ENCODE data around the gene SMIM36.
A peak's percentile ranks its signal among the peaks of the same experiment; 100 is the strongest.
"Not testable (repeated sequence)": the region's sequence is repeated elsewhere in the genome, so short reads cannot be mapped to it uniquely, and the experiment has no call there.

Gene SMIM36

DNA sequence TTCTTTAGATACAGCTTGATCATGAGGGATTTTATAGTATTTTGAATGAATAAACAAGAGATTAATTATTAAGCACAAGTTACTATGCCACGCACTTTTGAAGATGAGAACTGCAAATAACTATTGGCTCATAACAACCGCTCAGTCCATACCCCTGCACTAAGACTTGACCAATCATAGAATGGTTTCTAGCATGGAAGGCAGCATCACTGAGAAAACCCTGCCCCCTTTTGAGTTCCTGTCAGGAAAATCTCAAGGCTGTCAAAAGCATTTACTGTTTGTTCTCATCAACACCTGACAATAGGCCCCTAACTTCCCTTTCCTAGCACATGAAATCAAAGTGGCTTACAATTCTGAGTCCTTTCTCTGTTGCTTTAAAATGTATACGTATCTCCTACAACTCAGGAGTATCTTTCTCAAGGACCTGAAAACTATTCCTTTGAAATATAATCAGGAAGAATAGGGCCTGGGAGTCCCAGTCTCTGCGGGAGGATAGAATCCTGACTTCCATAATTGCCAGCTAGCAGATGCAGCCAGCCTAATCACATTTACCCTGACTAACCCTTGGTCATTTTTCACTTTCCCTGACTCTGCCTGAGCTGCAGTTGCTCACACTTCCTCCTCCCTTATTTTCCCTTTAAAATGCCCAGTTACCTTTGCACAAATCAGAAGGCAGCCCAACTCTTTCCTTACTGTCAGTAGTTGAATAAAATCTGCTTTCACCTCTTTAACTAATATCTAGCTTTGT is 80.5 kb downstream of the SMIM36 start:
- DNase-seq (ENCODE audit: low read depth in 2 of 2) = no peak
- TF ChIP-seq, protein P1, sequence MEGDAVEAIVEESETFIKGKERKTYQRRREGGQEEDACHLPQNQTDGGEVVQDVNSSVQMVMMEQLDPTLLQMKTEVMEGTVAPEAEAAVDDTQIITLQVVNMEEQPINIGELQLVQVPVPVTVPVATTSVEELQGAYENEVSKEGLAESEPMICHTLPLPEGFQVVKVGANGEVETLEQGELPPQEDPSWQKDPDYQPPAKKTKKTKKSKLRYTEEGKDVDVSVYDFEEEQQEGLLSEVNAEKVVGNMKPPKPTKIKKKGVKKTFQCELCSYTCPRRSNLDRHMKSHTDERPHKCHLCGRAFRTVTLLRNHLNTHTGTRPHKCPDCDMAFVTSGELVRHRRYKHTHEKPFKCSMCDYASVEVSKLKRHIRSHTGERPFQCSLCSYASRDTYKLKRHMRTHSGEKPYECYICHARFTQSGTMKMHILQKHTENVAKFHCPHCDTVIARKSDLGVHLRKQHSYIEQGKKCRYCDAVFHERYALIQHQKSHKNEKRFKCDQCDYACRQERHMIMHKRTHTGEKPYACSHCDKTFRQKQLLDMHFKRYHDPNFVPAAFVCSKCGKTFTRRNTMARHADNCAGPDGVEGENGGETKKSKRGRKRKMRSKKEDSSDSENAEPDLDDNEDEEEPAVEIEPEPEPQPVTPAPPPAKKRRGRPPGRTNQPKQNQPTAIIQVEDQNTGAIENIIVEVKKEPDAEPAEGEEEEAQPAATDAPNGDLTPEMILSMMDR (IDR thresholded peaks at IDR 0.05; ENCODE audit: low read depth, low read length) = no peak
- no peak overlapping the region for H3K4me3 ChIP-seq (replicated peaks in 1 of 2; ENCODE audit: low read depth in 2 of 2, low read length in 2 of 2)

DNA sequence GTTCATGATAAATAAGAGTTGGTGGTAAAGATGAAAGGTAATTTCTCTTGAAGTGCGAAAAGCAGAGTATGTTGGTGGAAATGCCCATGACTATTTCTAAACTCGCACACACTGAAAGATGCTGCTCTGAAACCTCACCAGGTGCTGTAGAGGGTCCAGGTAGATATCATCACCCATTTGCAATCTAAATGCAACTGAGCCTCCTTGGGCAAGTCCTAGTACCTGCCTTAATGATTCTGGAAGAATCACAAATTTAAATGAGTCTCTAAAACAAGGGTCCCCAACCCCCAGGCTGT is 83.7 kb downstream of the SMIM36 start:
- TF ChIP-seq, protein P1 (IDR thresholded peaks at IDR 0.05; ENCODE audit: low read depth, low read length) = no peak
- no peak for DNase-seq (ENCODE audit: low read depth in 2 of 2)
- no peak overlapping the region for H3K4me3 ChIP-seq (replicated peaks in 1 of 2; ENCODE audit: low read depth in 2 of 2, low read length in 2 of 2)

DNA sequence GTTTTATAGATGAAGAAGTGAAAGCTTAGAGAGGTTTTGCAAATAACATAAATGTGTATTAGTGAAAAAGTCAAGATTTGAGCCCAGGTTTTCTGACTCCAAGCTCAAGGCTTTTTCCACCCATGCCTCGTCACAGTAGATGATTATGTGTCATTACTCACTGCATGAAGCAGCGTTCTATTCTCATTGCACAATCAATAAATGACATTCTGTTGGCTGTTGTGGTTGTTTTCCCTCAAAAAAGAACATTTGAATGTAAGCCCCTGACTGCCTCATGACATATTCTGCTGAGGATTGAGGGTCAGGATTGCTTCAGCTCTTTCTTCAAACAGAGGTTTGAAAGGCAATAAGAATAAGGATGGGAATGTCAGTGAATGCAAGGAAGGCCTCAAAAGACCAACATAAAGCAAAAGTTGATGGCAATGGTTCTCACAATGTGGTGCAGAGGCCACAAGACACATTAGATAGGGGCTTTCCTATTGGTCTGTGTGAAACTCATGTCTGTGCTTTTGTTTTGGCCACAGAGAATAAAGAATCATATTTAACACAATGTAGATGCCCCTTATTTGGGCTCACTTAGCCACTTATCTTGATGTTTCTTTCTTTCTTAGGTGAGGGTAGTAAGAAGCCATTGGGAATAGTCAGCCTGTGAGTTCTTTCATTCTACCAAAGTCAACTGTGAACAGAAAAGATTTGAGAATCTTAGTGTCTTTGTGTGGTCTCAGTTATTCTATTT is 84.2 kb downstream of the SMIM36 start:
- TF ChIP-seq, protein P1 (IDR thresholded peaks at IDR 0.05; ENCODE audit: low read depth, low read length) = no peak
- no peak overlapping the region for H3K4me3 ChIP-seq (replicated peaks in 1 of 2; ENCODE audit: low read depth in 2 of 2, low read length in 2 of 2)
- DNase-seq (ENCODE audit: low read depth in 2 of 2) = peak; percentile 79 to 87

DNA sequence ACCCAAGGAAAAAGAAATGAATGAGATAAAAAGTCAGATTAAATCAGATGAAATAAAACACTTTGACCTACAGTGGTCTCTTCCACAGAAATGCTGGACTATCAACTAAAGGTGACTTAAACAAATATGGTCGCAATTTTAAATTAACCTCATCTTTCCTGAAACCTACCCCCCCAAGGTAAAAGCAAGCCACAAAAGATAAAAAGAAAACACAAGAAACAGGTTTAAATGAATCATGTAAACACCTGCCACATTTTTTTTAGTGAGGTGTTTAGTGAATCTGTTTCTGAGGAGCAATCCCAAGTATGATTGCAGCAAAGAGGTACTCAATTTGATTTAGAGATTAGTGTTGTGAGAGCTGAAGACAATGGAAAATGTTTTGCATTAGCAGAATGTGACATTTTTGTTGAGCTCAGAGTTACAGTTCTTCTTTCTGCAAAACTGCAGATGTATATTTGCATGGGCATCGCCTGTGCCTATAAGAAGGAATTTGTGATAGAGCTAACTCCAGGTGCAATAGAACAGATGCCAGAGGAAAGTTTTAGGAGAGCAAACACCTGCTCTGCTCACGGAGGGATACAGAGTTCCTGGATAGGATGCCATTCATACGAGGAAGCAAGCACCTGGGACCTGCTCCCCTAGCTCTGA is 86.2 kb downstream of the SMIM36 start:
- H3K4me3 ChIP-seq (replicated peaks in 1 of 2; ENCODE audit: low read depth in 2 of 2, low read length in 2 of 2) = no peak overlapping the region
- TF ChIP-seq, protein P1 (IDR thresholded peaks at IDR 0.05; ENCODE audit: low read depth, low read length) = no peak
- DNase-seq (ENCODE audit: low read depth in 2 of 2) = no peak

DNA sequence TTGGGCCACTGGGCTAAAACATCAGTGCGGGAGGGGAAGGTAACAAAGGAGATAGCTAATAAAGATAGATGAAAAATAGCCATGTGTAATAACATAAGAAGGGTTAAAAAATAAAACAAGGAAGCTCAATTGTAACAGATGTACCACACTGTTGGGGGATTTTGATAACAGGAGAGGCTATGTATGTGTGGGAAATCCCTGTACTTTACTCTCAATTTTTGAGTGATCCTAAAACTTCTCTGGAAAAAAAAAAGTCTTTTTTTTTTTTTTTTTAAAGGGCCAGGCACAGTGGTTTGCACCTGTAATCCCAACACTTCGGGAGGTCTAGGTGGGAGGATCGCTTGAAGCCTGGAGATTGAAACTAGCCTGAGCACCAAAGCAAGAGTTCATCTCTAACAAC is 87.7 kb downstream of the SMIM36 start:
- no peak overlapping the region for H3K4me3 ChIP-seq (replicated peaks in 1 of 2; ENCODE audit: low read depth in 2 of 2, low read length in 2 of 2)
- no peak for DNase-seq (ENCODE audit: low read depth in 2 of 2)
- TF ChIP-seq, protein P1 (IDR thresholded peaks at IDR 0.05; ENCODE audit: low read depth, low read length) = no peak

DNA sequence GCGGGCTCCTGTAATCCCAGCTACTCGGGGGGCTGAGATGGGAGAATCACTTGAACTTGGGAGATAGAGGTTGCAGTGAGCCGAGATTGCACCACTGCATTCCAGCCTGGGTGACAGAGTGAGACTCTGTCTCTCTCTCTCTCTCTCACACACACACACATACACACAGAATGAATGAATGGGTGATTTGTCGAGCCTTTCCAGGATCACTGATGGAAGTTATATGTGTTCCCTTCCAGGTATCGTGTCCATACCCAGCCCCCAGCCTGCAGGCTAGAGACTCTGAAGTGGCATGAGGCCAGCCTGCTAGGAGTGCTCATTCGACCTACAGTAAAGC is 88.5 kb downstream of the SMIM36 start:
- H3K4me3 ChIP-seq (replicated peaks in 1 of 2; ENCODE audit: low read depth in 2 of 2, low read length in 2 of 2); DNase-seq (ENCODE audit: low read depth in 2 of 2): not testable (repeated sequence)

DNA sequence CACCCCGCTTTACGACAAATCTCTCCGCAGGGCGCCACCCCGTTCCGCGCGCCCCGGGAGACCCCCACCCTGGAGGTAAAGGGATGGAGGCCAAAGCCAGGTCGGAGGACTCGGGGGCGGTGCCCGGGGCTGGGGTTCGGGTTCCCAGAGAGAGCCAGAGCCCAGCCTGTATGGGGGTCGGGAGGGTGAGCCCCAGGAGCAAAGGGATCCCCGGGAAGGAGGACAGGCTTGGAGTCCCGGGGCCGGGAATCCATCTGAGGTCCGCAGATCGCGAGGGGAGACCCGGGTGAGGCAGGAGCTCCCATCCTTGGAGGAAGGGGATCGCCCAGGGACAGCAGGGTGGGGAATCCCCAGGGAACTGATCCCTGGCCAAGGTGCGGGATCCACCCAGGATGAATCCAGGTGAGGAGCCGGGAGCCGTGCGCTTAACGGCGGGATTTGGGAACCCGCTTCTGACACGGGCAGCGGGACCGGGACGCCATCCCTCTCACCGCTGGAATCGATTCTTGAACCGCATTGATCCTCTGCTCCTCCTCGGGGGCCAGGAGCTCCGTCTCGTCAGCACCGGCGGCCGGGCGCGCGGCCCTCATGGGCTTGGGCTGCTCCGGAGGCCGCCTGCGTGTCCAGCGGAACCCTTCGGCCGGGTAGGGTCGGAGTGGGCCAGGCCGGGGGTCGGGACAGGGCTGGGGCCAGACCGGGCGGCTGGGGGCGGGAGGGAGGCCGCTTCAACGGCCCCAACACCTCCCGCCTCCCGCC is 89.9 kb downstream of the SMIM36 start, which contains the start of gene MMD:
Gene MMD, minus strand, starts transcription at position 657 of the 756 bp plus-strand sequence. Its CDS starts 140 bp downstream, at position 517.
- no peak for DNase-seq (ENCODE audit: low read depth in 2 of 2)
- peak within 1 kb of the TSS; percentile 70 to 98 for H3K4me3 ChIP-seq (replicated peaks in 1 of 2; ENCODE audit: low read depth in 2 of 2, low read length in 2 of 2)
- TF ChIP-seq, protein P1 (IDR thresholded peaks at IDR 0.05; ENCODE audit: low read depth, low read length) = no peak

All from cardiac fibroblast (primary cell).